HG02623 (cell line): ENCODE data around the gene TMEM272.
"Not testable (repeated sequence)": the region's sequence is repeated elsewhere in the genome, so short reads cannot be mapped to it uniquely, and the experiment has no call there.

Experiments used
- ATAC-seq: cut with Tn5 transposase; IDR thresholded peaks from one replicate; pipeline ENCODE4 v1.9.1; 2021; ENCODE audit warnings: moderate library complexity; ENCODE audit not compliant: unreplicated experiment

The TMEM272 gene

DNA sequence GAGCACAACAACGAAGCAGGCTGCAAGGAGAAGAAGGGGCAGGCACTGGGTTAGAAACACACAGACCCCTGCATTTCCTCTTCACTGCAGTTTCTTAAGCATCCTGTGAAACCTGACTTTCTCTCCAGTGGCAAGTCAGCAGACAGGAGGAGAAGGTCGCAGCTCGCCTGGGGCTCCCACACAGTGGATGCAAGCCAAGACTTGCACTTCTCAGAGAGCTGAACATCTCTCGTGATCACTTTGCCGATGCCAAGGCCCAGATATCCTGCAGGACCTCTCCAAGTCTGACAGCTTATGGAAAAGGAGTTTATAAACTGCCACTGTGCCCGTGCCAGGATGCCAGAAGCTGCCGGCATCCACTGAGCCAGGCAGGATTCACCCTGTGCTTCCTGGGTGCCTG is 18.4 kb downstream of the TMEM272 start:
- no peak for ATAC-seq

- ATAC-seq: no peak
These were observed 19.2 kb downstream of the TMEM272 start for GRCh38 chr13:51825681-51826254.

DNA sequence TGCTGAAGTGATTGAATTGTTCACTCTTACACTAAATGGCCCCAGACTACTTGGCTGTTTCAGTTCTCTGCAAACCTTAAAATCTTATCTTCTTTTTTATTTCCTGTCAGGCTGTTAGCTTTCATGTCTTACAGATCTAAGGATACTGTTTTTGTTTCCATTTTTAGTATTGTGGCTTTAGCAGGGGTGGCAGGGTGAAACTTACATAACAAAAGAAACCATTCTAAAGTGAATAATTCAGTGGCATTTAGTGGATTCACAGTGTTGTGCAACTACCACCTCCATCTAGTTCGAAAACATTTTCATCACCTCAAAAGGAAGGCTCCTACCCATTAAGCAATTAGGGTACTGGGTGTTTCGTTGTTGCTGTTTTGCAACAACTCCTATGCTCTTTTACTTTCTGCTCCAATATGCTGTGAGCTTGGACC is 19.8 kb downstream of the TMEM272 start:
- ATAC-seq: no peak

- ATAC-seq: not testable (repeated sequence)
These were observed 20.3 kb downstream of the TMEM272 start for GRCh38 chr13:51824712-51825111.

DNA sequence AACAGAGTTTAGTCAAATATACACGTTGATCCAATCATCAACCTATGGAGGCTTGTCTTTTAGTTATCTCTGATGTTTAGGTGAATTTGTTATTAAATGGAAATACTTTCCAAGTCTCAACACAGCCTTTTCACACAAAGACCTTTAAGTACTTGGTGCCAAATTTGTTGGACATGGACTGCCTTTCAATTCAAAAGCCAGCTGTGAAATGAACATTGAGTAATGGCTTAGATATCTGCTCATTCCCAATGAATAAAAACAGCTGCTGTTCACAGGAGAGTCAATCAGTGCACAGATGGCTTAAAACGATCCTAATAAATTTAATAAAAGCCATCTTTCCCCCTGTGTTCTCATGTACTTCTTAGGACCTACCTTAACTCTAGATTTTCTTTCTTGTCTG is 21.1 kb downstream of the TMEM272 start:
- ATAC-seq: no peak

DNA sequence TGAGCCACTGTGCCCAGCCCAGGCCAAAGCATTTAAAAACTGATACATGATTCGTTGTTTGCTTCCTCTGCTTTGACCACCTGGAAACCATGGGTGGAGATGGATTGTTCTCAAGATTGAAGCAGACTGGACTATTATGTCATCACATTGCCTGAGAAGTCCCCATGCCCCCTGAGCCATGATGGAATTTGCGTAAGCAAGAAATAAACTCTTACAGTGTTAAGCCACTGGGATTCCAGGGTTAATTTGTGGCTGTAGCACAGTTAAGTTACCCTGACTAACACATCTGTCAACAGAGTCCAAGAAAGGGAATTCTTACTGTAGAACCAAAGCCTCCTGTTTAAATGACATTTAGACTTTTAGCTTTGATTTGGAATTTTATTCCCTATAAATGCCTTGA is 21.6 kb downstream of the TMEM272 start:
- no peak for ATAC-seq

GRCh38 chr13:51822106-51822815 is 22.7 kb downstream of the TMEM272 start:
- ATAC-seq: no peak

GRCh38 chr13:51821606-51822005 is 23.4 kb downstream of the TMEM272 start:
- no peak for ATAC-seq

DNA sequence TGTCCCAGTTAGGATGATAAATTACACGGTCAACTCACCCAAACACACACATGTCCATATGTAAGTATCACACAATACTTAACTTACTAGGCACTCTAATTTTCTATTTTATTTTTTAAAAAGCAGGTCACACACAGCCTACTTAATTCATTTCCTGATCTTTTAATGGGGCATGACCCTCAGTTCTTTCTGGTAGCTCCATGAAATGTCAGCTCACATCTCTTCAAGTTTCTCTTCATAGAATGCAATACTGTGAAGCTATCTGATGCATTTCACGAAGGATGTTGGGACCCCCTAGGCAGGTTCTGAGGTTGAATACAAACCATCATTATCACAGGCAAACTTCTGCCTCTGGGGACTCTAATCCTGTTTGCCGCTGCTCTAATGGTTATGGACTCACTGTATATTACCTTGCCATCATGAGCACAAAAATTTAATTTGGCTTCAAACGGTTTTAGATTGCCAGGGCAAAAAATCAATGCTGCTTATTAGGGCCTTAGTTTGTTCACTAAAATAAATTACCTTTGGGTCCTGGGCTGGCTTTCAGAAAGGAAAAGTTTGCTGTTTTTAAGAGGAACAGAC is 24.9 kb downstream of the TMEM272 start:
- no peak for ATAC-seq

GRCh38 chr13:51819544-51819943 is 25.4 kb downstream of the TMEM272 start:
- no peak for ATAC-seq

DNA sequence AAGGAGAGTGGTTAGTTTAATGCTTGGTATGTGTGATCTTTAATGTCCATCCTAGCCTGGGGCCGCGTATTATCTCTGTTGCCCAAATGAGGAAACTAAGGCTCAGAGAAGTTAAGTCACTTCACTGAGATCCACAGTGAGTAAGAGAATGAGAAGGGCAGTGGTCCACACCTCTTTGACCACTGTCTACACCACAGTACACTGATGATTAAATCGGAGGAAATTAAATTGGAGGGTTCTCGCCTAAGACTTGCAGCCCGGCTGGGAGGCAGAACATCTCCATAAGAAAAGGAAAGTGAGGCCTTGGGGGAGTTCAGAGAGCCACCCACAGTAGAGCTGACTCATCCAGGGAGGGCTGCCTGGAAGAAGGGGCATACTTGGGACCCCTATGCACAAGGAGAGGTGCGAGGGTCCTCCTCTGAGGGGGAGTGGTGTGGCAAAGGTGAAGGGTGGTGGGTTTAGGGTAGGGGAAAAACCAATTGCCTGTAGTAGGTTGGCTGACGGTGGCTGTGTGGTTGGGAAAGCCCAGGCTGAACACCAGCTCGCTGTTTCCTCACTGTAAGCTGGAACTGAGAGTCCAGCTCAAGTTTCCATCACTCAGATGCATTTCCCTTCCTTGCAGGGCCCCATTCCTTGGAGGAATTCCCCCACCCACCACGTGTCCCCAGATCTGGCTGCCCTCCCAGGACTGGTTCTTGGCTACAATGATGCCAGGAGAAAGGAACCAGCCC is 26.0 kb downstream of the TMEM272 start:
- peak; percentile 44 for ATAC-seq

DNA sequence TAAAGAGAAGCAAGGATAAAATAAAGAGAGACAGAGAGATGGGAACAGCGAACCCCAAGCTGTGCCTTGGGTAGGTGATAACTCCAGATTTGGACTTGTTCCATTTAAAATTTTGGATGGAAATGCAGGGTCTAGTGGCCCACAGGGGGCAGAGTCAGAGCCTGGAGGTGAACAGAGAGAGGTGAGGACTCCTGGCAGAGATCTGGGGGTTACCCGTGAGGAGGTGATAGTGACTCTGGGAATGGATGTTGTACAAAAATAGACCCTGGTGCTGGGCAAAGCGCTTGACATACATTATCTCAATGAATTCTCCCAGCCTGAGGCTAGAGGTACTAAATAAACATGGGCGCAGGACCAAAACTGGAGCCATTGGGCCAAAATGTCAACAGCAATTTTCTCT is 26.7 kb downstream of the TMEM272 start:
- no peak for ATAC-seq

GRCh38 chr13:51817717-51818116 is 27.3 kb downstream of the TMEM272 start:
- ATAC-seq: no peak

DNA sequence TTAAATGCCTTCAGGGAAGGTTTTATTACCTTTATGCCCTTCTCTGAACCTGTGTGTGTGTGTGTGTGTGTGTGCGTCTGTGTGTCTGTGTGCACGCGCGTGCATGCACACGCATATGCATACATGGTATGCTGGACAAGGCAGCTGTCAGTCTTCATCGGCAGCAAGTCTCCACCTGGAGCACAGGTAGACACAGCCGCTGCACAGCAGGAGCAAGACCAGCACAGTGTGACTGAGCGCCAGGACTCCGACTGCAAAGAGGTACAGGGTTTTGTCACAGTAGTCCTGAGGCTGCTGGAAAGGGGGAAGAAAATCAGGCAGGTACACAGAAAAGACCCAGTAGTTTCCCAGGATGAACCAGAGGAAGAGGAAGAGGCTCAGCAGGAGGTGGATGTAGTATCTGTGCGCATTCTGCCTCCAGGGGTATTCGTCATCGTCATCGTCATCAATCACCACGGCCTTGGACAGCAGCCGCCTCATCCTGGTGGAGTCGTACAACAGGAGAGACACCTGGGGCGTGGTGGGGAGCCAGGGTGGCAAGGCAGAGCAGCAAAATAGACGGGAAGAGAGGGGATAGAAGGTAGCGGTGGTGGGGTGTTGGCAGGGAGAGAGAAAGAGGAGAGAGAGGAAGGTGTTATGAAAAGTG is 28.2 kb downstream of the TMEM272 start:
- no peak for ATAC-seq

- ATAC-seq: no peak
These were observed 29.1 kb downstream of the TMEM272 start for GRCh38 chr13:51815848-51816247.

DNA sequence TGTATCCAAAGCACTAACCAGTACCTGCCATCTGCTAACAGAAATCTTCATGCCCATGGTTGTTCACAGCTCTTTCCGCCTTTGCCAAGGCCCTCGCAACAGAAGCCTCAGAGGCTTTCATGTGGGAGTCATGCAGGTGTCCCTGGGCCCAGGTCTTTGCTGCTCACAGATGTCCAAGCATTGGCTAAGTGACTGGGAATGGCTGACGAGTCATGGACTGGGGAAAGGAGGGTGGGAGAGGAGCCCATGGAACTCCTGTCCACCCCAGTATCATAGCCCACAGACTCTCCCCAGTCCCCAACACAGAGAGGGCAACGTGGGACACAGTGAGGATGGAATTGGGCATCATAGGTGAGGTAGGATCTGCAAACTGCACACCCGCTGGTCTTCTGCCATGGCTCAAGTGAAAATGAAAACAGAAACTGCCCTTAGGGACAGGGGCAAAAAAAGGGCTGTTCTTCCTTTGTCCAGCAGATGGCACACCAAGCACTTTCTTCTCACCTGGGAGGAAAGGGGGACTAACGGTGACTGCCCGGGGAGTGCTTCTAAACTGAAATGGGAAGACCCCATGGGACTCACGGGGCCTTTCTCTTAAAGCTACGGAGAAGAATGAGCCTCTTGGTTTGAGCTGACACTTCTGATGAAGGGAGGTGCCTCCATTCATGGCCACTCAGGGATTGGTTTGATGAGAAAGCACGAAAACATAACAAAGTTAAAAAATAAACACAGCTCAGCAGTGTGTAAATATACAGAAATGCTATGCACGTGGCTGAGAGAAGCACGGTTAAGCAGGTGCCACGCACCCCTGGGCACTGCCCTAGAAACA is 29.9 kb downstream of the TMEM272 start:
- peak; percentile 74 for ATAC-seq

GRCh38 chr13:51814071-51814470 is 30.9 kb downstream of the TMEM272 start:
- ATAC-seq: no peak

- no peak for ATAC-seq
These were observed 33.0 kb downstream of the TMEM272 start for GRCh38 chr13:51811920-51812451.

DNA sequence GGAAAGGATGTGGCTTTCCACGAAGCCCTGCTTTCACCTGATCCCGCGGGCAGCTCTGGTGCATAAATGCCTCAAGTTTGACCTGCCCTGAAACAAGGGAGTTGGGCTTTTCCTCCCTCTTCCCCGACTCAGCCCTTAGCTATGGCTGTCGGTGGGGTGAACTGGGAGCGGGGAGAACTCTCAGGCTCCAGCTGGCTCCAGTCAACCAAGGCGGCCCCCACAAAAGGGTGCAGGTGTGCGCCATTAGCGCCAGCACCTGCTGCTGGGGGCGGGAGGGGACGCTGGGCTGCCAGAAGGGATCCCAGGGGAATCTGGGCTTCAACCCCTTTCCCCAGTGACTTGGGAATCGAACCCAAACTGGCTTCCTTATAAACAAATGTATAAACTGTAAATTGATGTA is 33.9 kb downstream of the TMEM272 start:
- ATAC-seq: no peak

DNA sequence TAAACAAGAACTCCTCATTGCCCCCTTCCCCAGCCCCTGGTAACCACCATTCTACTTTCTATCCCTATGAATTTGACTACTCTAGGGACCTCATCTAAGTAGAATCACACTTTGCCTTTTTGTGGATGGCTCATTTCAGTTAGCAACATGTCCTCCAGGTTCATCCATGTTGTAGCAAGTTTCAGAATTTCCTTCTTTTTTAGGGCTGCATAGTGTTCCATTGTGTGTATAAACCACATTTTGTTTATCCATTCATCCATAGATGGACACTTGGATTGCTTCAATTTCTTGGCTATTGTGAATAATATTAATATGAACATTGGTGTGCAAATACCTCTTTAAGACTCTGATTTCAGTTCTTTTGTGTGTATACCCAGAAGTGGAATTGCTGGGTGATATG is 36.2 kb downstream of the TMEM272 start:
- no peak for ATAC-seq
